GM12878 (cell line): ENCODE results near the gene SLC4A1. TPM values are rescaled to one million over a fixed set of nuclear protein-coding genes. Genes with fewer than 3 reads are reported as not detected.

ENCODE experiments used
- BCL11A ChIP-seq: IDR thresholded peaks from 2 replicates; pipeline ENCODE4 v1.6.1; 2011; ENCODE audit warnings: low read depth, low read length
- BHLHE40 ChIP-seq, 2 experiments: fragments of 450-650 bp in 1 of 2; IDR thresholded peaks; 2 replicates each; pipeline ENCODE4 v1.6.1; 2011 to 2017; ENCODE audit warnings: low read depth in 2 of 2, borderline replicate concordance in 1 of 2, improper control_type of control experiment in 1 of 2, low read length in 1 of 2, mild to moderate bottlenecking in 1 of 2
- CREB1 ChIP-seq: IDR thresholded peaks from 2 replicates; pipeline ENCODE4 v1.6.1; 2012; ENCODE audit warnings: low read depth, mild to moderate bottlenecking, inconsistent platforms
- DPF2 ChIP-seq: fragments of 450-650 bp; IDR thresholded peaks from 2 replicates; pipeline ENCODE4 v1.6.1; 2017; ENCODE audit warnings: mild to moderate bottlenecking
- EGR1 ChIP-seq, 2 experiments: IDR thresholded peaks; 1 replicate in 1 of 2; 2 replicates in 1 of 2; pipeline ENCODE4 v1.6.1; 2011 to 2012; ENCODE audit warnings: low read depth in 2 of 2, low read length in 2 of 2, borderline replicate concordance in 1 of 2, mild to moderate bottlenecking in 1 of 2, moderate library complexity in 1 of 2
- JUNB ChIP-seq: IDR thresholded peaks from 2 replicates; pipeline ENCODE4 v1.6.1; 2016; ENCODE audit warnings: antibody characterized with exemption, mild to moderate bottlenecking
- MEF2A ChIP-seq: IDR thresholded peaks from 2 replicates; pipeline ENCODE4 v1.6.1; 2011; ENCODE audit warnings: low read depth, mild to moderate bottlenecking, low read length, moderate library complexity; ENCODE audit not compliant: insufficient read depth
- MXI1 ChIP-seq: fragments of 150-350 bp; IDR thresholded peaks from 2 replicates; pipeline ENCODE4 v1.6.1; 2011; ENCODE audit warnings: low read depth, mild to moderate bottlenecking, inconsistent platforms, low read length, improper control_type of control experiment
- NFYB ChIP-seq: IDR thresholded peaks from 2 replicates; pipeline ENCODE4 v1.6.1; 2011; ENCODE audit warnings: low read depth, mild to moderate bottlenecking, low read length, improper control_type of control experiment, moderate library complexity; ENCODE audit not compliant: insufficient read depth
- RFX5 ChIP-seq: IDR thresholded peaks from 2 replicates; pipeline ENCODE4 v1.6.1; 2011; ENCODE audit warnings: low read depth, low read length, improper control_type of control experiment
- SIX5 ChIP-seq: IDR thresholded peaks from 2 replicates; pipeline ENCODE4 v1.6.1; 2011; ENCODE audit warnings: mild to moderate bottlenecking, low read depth, low read length, moderate library complexity; ENCODE audit not compliant: severe bottlenecking
- SMC3 ChIP-seq: IDR thresholded peaks from 2 replicates; pipeline ENCODE4 v1.6.1; 2011; ENCODE audit warnings: low read length, improper control_type of control experiment, borderline replicate concordance
- SPI1 ChIP-seq: IDR thresholded peaks from 2 replicates; pipeline ENCODE4 v1.6.1; 2011; ENCODE audit warnings: low read depth, mild to moderate bottlenecking, low read length, moderate library complexity, borderline replicate concordance; ENCODE audit not compliant: insufficient read depth
- SRF ChIP-seq, 2 experiments: IDR thresholded peaks; 2 replicates each; pipeline ENCODE4 v1.6.1; 2011; ENCODE audit warnings: low read depth in 2 of 2, low read length in 2 of 2, mild to moderate bottlenecking in 1 of 2, moderate library complexity in 1 of 2
- TAF1 ChIP-seq: IDR thresholded peaks from 2 replicates; pipeline ENCODE4 v1.6.1; 2011; ENCODE audit warnings: mild to moderate bottlenecking, low read depth, low read length, borderline replicate concordance
- TCF7 ChIP-seq: IDR thresholded peaks from 2 replicates; pipeline ENCODE4 v1.6.1; 2014; ENCODE audit warnings: antibody characterized with exemption, borderline replicate concordance
- ZNF217 ChIP-seq: fragments of 450-650 bp; IDR thresholded peaks from 2 replicates; pipeline ENCODE4 v1.6.1; 2017; ENCODE audit warnings: antibody characterized with exemption, mild to moderate bottlenecking
- ZNF622 ChIP-seq: fragments of 450-650 bp; IDR thresholded peaks from 2 replicates; pipeline ENCODE4 v1.6.1; 2017; ENCODE audit warnings: mild to moderate bottlenecking, inconsistent platforms
- polyA plus RNA-seq, 11 experiments: library from polyadenylated mRNA; depleted of rRNA in 4 of 11; unstranded in 6 of 11; stranded (reverse) in 5 of 11; fragments of >200 nt; fragmentation: Nextera tagmentation in 4 of 11; fragmentation: Illumina TruSeq in 1 of 11; extraction: Ambion mirVana in 4 of 11; extraction: Trizol in 1 of 11; gene quantifications; 1 replicate in 1 of 11; 2 replicates in 10 of 11; pipeline versions ENCODE4 v1.2.1 to v1.2.3, GENCODE V29; 2011 to 2016; ENCODE audit warnings: inconsistent platforms in 2 of 11, missing spikeins in 2 of 11, low read depth in 1 of 11
- total RNA-seq, 4 experiments: library from RNA; depleted of rRNA in 3 of 4; stranded (reverse); fragments of >200 nt in 3 of 4; fragmentation: Illumina TruSeq in 1 of 4; extraction: Trizol in 1 of 4; gene quantifications; 2 replicates each; pipeline versions ENCODE4 v1.2.1 to v1.2.3, GENCODE V29; 2013 to 2021
- TF ChIP-seq, protein P1 (sequence below): IDR thresholded peaks from 2 replicates; pipeline ENCODE4 v1.6.1; 2012; ENCODE audit warnings: mild to moderate bottlenecking, low read depth, low read length
- TF ChIP-seq, protein P2 (sequence below): IDR thresholded peaks from 2 replicates; pipeline ENCODE4 v1.6.1; 2011; ENCODE audit warnings: low read depth, mild to moderate bottlenecking, low read length, moderate library complexity, borderline replicate concordance; ENCODE audit errors: extremely low read depth
- TF ChIP-seq, protein P3 (sequence below): fragments of 450-650 bp; formaldehyde crosslinking; IDR thresholded peaks from 2 replicates; pipeline ENCODE4 v1.4.0; 2020; ENCODE audit warnings: mild to moderate bottlenecking, moderate library complexity

Gene SLC4A1
- total and polyA plus RNA-seq, 10 of the 15 experiments (the other 5 are each of a cell fraction or from before 2014, with no cell fraction given), result 0.03 TPM; not detected in 9

DNA sequence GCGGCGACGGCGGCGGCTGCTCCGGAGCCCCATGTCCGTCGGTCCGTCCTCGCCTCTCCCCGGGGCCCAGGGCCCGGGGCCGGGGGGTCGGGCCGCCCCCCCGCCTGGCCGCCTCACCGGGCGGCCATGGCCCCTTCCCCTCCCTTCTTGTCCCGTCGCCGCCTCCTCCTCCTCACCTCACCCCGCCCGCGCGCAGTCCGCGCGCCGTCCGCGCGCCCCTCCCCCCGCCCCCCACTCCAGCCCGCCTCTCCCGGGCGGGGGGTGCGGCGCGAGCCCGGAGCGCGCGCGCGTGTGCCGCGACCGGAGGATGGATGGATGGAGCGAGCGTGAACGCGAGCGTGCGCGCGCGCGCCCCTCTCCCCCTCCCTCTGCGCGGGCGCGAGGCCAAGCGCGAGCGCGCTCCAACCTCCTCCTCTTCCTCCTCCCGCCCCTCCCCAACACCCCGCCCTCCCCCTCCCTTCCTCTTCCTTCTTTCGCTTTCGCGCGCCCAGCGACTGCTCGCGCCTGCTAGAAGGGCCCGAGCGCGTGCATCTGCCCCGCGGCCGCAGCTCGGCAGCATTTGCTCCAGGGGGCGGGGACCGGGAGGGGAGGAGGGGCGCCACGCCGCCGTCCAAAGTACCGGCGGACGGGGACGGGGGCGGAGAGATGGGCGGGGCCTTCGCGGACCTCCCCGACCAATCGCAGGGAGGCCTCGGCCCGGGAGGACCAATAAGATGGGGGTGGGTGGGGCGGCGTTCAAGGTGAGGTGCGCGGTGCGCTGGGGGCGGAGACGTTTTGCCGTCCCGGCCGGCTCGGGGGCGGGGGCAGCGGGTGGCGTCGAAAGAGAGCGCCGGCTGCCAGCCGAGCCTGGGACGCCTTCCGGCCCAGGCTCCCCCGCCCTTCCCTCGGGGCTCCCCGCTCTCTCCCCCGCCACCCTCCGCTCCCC is 68.1 kb downstream of the SLC4A1 start, which contains the start of gene ATXN7L3 (continued):
- TF ChIP-seq, protein P1, sequence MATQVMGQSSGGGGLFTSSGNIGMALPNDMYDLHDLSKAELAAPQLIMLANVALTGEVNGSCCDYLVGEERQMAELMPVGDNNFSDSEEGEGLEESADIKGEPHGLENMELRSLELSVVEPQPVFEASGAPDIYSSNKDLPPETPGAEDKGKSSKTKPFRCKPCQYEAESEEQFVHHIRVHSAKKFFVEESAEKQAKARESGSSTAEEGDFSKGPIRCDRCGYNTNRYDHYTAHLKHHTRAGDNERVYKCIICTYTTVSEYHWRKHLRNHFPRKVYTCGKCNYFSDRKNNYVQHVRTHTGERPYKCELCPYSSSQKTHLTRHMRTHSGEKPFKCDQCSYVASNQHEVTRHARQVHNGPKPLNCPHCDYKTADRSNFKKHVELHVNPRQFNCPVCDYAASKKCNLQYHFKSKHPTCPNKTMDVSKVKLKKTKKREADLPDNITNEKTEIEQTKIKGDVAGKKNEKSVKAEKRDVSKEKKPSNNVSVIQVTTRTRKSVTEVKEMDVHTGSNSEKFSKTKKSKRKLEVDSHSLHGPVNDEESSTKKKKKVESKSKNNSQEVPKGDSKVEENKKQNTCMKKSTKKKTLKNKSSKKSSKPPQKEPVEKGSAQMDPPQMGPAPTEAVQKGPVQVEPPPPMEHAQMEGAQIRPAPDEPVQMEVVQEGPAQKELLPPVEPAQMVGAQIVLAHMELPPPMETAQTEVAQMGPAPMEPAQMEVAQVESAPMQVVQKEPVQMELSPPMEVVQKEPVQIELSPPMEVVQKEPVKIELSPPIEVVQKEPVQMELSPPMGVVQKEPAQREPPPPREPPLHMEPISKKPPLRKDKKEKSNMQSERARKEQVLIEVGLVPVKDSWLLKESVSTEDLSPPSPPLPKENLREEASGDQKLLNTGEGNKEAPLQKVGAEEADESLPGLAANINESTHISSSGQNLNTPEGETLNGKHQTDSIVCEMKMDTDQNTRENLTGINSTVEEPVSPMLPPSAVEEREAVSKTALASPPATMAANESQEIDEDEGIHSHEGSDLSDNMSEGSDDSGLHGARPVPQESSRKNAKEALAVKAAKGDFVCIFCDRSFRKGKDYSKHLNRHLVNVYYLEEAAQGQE, result no peak
- TF ChIP-seq SIX5 (no peak), BCL11A (no peak), CREB1 (peak; percentile 94), TCF7 (no peak), ZNF622 (no peak), EGR1 (IDR thresholded peaks at IDR 0.05; ENCODE audit: borderline replicate concordance in 1 of 2, low read depth in 2 of 2, low read length in 2 of 2) (peak in 1 of 2 experiments; percentile 57; a peak in 1 of 3 replicates), SRF (IDR thresholded peaks at IDR 0.05; ENCODE audit: low read depth in 2 of 2, low read length in 2 of 2) (peak in 1 of 2 experiments; percentile 71; a peak in 1 of 4 replicates), ZNF217 (no peak), RFX5 (0 out of 2 replicates have a peak, but pooled peaks have one; percentile 8), SMC3 (no peak), TAF1 (0 out of 2 replicates have a peak, but pooled peaks have one; percentile 18), MEF2A (0 out of 2 replicates have a peak, but pooled peaks have one; percentile 17), BHLHE40 (IDR thresholded peaks at IDR 0.05; ENCODE audit: borderline replicate concordance in 1 of 2, low read depth in 2 of 2, low read length in 1 of 2) (peak in 1 of 2 experiments; percentile 27; a peak in 1 of 4 replicates), SPI1 (no peak; the same call in 1 of the 2 replicates), DPF2 (no peak), NFYB (peak; percentile 92), MXI1 (0 out of 2 replicates have a peak, but pooled peaks have one; percentile 8), JUNB (no peak)
- TF ChIP-seq, protein P2, sequence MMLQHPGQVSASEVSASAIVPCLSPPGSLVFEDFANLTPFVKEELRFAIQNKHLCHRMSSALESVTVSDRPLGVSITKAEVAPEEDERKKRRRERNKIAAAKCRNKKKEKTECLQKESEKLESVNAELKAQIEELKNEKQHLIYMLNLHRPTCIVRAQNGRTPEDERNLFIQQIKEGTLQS, result 0 out of 2 replicates have a peak, but pooled peaks have one; percentile 20
- TF ChIP-seq, protein P3, sequence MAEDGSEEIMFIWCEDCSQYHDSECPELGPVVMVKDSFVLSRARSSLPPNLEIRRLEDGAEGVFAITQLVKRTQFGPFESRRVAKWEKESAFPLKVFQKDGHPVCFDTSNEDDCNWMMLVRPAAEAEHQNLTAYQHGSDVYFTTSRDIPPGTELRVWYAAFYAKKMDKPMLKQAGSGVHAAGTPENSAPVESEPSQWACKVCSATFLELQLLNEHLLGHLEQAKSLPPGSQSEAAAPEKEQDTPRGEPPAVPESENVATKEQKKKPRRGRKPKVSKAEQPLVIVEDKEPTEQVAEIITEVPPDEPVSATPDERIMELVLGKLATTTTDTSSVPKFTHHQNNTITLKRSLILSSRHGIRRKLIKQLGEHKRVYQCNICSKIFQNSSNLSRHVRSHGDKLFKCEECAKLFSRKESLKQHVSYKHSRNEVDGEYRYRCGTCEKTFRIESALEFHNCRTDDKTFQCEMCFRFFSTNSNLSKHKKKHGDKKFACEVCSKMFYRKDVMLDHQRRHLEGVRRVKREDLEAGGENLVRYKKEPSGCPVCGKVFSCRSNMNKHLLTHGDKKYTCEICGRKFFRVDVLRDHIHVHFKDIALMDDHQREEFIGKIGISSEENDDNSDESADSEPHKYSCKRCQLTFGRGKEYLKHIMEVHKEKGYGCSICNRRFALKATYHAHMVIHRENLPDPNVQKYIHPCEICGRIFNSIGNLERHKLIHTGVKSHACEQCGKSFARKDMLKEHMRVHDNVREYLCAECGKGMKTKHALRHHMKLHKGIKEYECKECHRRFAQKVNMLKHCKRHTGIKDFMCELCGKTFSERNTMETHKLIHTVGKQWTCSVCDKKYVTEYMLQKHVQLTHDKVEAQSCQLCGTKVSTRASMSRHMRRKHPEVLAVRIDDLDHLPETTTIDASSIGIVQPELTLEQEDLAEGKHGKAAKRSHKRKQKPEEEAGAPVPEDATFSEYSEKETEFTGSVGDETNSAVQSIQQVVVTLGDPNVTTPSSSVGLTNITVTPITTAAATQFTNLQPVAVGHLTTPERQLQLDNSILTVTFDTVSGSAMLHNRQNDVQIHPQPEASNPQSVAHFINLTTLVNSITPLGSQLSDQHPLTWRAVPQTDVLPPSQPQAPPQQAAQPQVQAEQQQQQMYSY (CRISPR knock-in tag), result no peak
